Ovary (tissue), 3 donors: Measurements from ENCODE around the gene CCR9.

ENCODE experiments used
- EP300 ChIP-seq: sonication (generic); formaldehyde crosslinking; IDR thresholded peaks from one replicate; pipeline ENCODE4 v1.6.1; 2017; ENCODE audit warnings: antibody characterized with exemption
- TF ChIP-seq, protein P1 (sequence below), 3 donors: fragments of 450-650 bp in 2 of 3; fragments of 200-600 bp in 1 of 3; IDR thresholded peaks; one replicate each; pipeline versions ENCODE4 v1.5.1 to v1.8.0; 2016 to 2022; ENCODE audit warnings: antibody characterized with exemption in 3 of 3, mild to moderate bottlenecking in 1 of 3
- donor health status: DM: no; HTN: no; CAD: no.

DNA sequence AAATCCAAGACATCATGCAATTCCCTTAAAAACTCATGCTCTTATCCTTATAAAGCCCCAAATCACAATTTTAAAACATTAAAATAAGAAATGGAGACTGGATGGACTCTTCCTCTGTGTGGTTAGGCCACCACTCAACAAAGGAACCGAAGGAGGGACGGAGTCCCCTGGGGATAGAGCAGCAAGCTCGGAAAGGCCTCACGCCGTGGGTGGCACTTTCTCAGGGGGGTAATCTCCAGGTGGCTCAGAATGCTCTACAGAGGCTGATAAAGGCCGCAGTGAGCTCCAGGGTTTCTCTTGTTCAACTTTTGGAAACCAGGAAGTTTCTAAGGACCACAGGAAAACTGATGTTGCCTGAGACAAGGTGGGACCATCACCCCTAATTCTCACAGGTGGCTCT is 23.2 kb downstream of the CCR9 start:
- TF ChIP-seq, protein P1, sequence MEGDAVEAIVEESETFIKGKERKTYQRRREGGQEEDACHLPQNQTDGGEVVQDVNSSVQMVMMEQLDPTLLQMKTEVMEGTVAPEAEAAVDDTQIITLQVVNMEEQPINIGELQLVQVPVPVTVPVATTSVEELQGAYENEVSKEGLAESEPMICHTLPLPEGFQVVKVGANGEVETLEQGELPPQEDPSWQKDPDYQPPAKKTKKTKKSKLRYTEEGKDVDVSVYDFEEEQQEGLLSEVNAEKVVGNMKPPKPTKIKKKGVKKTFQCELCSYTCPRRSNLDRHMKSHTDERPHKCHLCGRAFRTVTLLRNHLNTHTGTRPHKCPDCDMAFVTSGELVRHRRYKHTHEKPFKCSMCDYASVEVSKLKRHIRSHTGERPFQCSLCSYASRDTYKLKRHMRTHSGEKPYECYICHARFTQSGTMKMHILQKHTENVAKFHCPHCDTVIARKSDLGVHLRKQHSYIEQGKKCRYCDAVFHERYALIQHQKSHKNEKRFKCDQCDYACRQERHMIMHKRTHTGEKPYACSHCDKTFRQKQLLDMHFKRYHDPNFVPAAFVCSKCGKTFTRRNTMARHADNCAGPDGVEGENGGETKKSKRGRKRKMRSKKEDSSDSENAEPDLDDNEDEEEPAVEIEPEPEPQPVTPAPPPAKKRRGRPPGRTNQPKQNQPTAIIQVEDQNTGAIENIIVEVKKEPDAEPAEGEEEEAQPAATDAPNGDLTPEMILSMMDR (IDR thresholded peaks at IDR 0.05): no peak
- no peak for TF ChIP-seq EP300
